Measurements from ENCODE around the gene BCAS3. TPM values are rescaled to one million over a fixed set of nuclear protein-coding genes. Genes with fewer than 3 reads are reported as not detected.
A peak's percentile ranks its signal among the peaks of the same experiment; 100 is the strongest.

BCAS3 gene
- total and polyA plus RNA-seq, 4 donors: 5.8 to 24.6 (median 10.1) TPM

GRCh38 chr17:61204456-61204855 lies 526.8 kb downstream of the BCAS3 start:
- 96% methylated on average over 5 of the region's 5 CpGs for WGBS
- Histone ChIP-seq H3K9ac (ENCODE audit: low read depth in 1 of 2, low read length in 2 of 2) (no peak overlapping the region), H3K9me3 (ENCODE audit: control insufficient read depth in 4 of 4, low read length in 3 of 4) (no peaks in the 10 kb centered on the region), H3K4me3 (ENCODE audit: low read depth in 1 of 3, low read length in 3 of 3) (no peak overlapping the region), H3K36me3 (ENCODE audit: control insufficient read depth in 4 of 4, insufficient read depth in 3 of 4, low read depth in 1 of 4, low read length in 3 of 4) (no peaks in the 10 kb centered on the region), H3K27ac (ENCODE audit: low read depth in 1 of 2, low read length in 2 of 2) (no peak overlapping the region), H3K27me3 (ENCODE audit: control insufficient read depth in 4 of 4, insufficient read depth in 4 of 4, low read length in 3 of 4) (no peaks in the 10 kb centered on the region), H3K4me1 (ENCODE audit: control insufficient read depth in 4 of 4, insufficient read depth in 4 of 4, low read length in 3 of 4) (peaks cover 0 to 7% (median 2%) of the 10 kb centered on the region in 4 donors)
- no peak for TF ChIP-seq FOXA1 (IDR thresholded peaks at IDR 0.05)
- no peak for TF ChIP-seq GABPA (IDR thresholded peaks at IDR 0.05 in 1 of 2, conservative IDR thresholded peaks at IDR 0.05 in 1 of 2)
- no peak for TF ChIP-seq NR2F2 (IDR thresholded peaks at IDR 0.05)
- TF ChIP-seq REST (IDR thresholded peaks at IDR 0.05): no peak
- TF ChIP-seq RAD21 (IDR thresholded peaks at IDR 0.05): no peak
- TF ChIP-seq HNF4G (IDR thresholded peaks at IDR 0.05): no peak
- TF ChIP-seq RXRA (IDR thresholded peaks at IDR 0.05): no peak
- TF ChIP-seq SP1 (IDR thresholded peaks at IDR 0.05): no peak
- TF ChIP-seq FOXA2 (IDR thresholded peaks at IDR 0.05): no peak
- no peak for TF ChIP-seq CTCF (IDR thresholded peaks at IDR 0.05; ENCODE audit: low read depth, low read length, missing input control)
- no peak for TF ChIP-seq EGR1 (IDR thresholded peaks at IDR 0.05; ENCODE audit: low read depth in 2 of 2)
- no peak for TF ChIP-seq TAF1 (conservative IDR thresholded peaks at IDR 0.05)
- TF ChIP-seq HNF4A (conservative IDR thresholded peaks at IDR 0.05): no peak
- TF ChIP-seq JUND (IDR thresholded peaks at IDR 0.05): no peak
- no peak for TF ChIP-seq YY1 (IDR thresholded peaks at IDR 0.05)
- DNase-seq (ENCODE audit: low spot score): no peak

GRCh38 chr17:61205401-61205800 lies 527.8 kb downstream of the BCAS3 start:
- WGBS: 91% methylated on average over 3 of the region's 3 CpGs
- TF ChIP-seq FOXA1 (IDR thresholded peaks at IDR 0.05): no peak
- peak in 1 of 2 donors; percentile 30 for TF ChIP-seq RXRA (IDR thresholded peaks at IDR 0.05)
- H3K36me3 ChIP-seq (ENCODE audit: control insufficient read depth in 4 of 4, insufficient read depth in 3 of 4, low read depth in 1 of 4, low read length in 3 of 4): no peaks in the 10 kb centered on the region
- H3K4me3 ChIP-seq (ENCODE audit: low read depth in 1 of 3, low read length in 3 of 3): no peak overlapping the region
- H3K9me3 ChIP-seq (ENCODE audit: control insufficient read depth in 4 of 4, low read length in 3 of 4): no peaks in the 10 kb centered on the region
- no peak overlapping the region for H3K9ac ChIP-seq (ENCODE audit: low read depth in 1 of 2, low read length in 2 of 2)
- peaks cover 0 to 7% (median 2%) of the 10 kb centered on the region in 4 donors for H3K4me1 ChIP-seq (ENCODE audit: control insufficient read depth in 4 of 4, insufficient read depth in 4 of 4, low read length in 3 of 4)
- H3K27me3 ChIP-seq (ENCODE audit: control insufficient read depth in 4 of 4, insufficient read depth in 4 of 4, low read length in 3 of 4): no peaks in the 10 kb centered on the region
- H3K27ac ChIP-seq (ENCODE audit: low read depth in 1 of 2, low read length in 2 of 2): no peak overlapping the region
- no peak for DNase-seq (ENCODE audit: low spot score)

- no peak overlapping the region for H3K4me3 ChIP-seq (ENCODE audit: low read depth in 1 of 3, low read length in 3 of 3)
- 95% methylated on average over 4 of the region's 4 CpGs for WGBS
- H3K36me3 ChIP-seq (ENCODE audit: control insufficient read depth in 4 of 4, insufficient read depth in 3 of 4, low read depth in 1 of 4, low read length in 3 of 4): no peaks in the 10 kb centered on the region
- H3K27ac ChIP-seq (ENCODE audit: low read depth in 1 of 2, low read length in 2 of 2): no peak overlapping the region
- no peak overlapping the region for H3K9ac ChIP-seq (ENCODE audit: low read depth in 1 of 2, low read length in 2 of 2)
- peaks cover 0 to 7% (median 2%) of the 10 kb centered on the region in 4 donors for H3K4me1 ChIP-seq (ENCODE audit: control insufficient read depth in 4 of 4, insufficient read depth in 4 of 4, low read length in 3 of 4)
- H3K27me3 ChIP-seq (ENCODE audit: control insufficient read depth in 4 of 4, insufficient read depth in 4 of 4, low read length in 3 of 4): no peaks in the 10 kb centered on the region
- TF ChIP-seq ZBTB33 (IDR thresholded peaks at IDR 0.05): no peak
- no peak for TF ChIP-seq MAX (IDR thresholded peaks at IDR 0.05)
- no peak for TF ChIP-seq SP1 (IDR thresholded peaks at IDR 0.05)
- no peak for TF ChIP-seq CTCF (IDR thresholded peaks at IDR 0.05; ENCODE audit: low read depth, low read length, missing input control)
- TF ChIP-seq ATF3 (IDR thresholded peaks at IDR 0.05): no peak
- no peak for TF ChIP-seq RXRA (IDR thresholded peaks at IDR 0.05)
- TF ChIP-seq NR2F2 (IDR thresholded peaks at IDR 0.05): no peak
- TF ChIP-seq YY1 (IDR thresholded peaks at IDR 0.05): no peak
- no peak for TF ChIP-seq FOXA1 (IDR thresholded peaks at IDR 0.05)
- TF ChIP-seq TAF1 (conservative IDR thresholded peaks at IDR 0.05): no peak
- no peak for TF ChIP-seq JUND (IDR thresholded peaks at IDR 0.05)
- no peak for TF ChIP-seq GABPA (IDR thresholded peaks at IDR 0.05 in 1 of 2, conservative IDR thresholded peaks at IDR 0.05 in 1 of 2)
- no peak for TF ChIP-seq FOXA2 (IDR thresholded peaks at IDR 0.05)
- no peak for DNase-seq (ENCODE audit: low spot score)
- H3K9me3 ChIP-seq (ENCODE audit: control insufficient read depth in 4 of 4, low read length in 3 of 4): no peaks in the 10 kb centered on the region
Observed at GRCh38 chr17:61205931-61206330, 528.3 kb downstream of the BCAS3 start.
